Glutamatergic neuron (in vitro differentiated cells): ENCODE measurements around the gene IL32. TPM values are rescaled to one million over a fixed set of nuclear protein-coding genes. Genes with fewer than 3 reads are reported as not detected.
A peak's percentile ranks its signal among the peaks of the same experiment; 100 is the strongest.

Source experiments
- DNase-seq: peaks from one replicate; pipeline ENCODE4 v3.0.0; 2022
- H3K27ac Mint-ChIP-seq: one replicate; pipeline ENCODE4 v1.8.0; 2020; ENCODE audit warnings: mild to moderate bottlenecking, mixed read lengths, inconsistent platforms; ENCODE audit not compliant: unreplicated experiment
- H3K27me3 Mint-ChIP-seq: one replicate; pipeline ENCODE4 v1.8.0; 2020; ENCODE audit warnings: mild to moderate bottlenecking, moderate library complexity, mixed read lengths, inconsistent platforms; ENCODE audit not compliant: unreplicated experiment
- H3K36me3 Mint-ChIP-seq: one replicate; pipeline ENCODE4 v1.8.0; 2020; ENCODE audit warnings: mild to moderate bottlenecking, mixed read lengths, inconsistent platforms; ENCODE audit not compliant: unreplicated experiment
- H3K4me1 Mint-ChIP-seq: one replicate; pipeline ENCODE4 v1.8.0; 2020; ENCODE audit warnings: mild to moderate bottlenecking, low read depth, mixed read lengths, inconsistent platforms; ENCODE audit not compliant: unreplicated experiment
- H3K4me3 Mint-ChIP-seq: one replicate; pipeline ENCODE4 v1.8.0; 2020; ENCODE audit warnings: mild to moderate bottlenecking, mixed read lengths, inconsistent platforms; ENCODE audit not compliant: unreplicated experiment
- H3K9me3 Mint-ChIP-seq: one replicate; pipeline ENCODE4 v1.8.0; 2020; ENCODE audit warnings: mild to moderate bottlenecking, moderate library complexity, mixed read lengths, inconsistent platforms; ENCODE audit not compliant: unreplicated experiment
- total RNA-seq: library from RNA; stranded (reverse); fragmentation: NEBNext Ultra II Directional; extraction: Animal tissue kit (Norgen Biotek cat#: 25700); gene quantifications from one replicate; pipeline ENCODE4 v1.2.1, GENCODE V29; 2021; ENCODE audit not compliant: unreplicated experiment
- TF ChIP-seq, protein P1 (sequence below): fragments of 200-600 bp; sonication (generic); IDR thresholded peaks from one replicate; pipeline ENCODE4 v1.5.0; 2021; ENCODE audit not compliant: partially characterized antibody, unreplicated experiment

IL32 gene
- total RNA-seq, 1 donor from 2014 or later = 1.3 TPM

DNA sequence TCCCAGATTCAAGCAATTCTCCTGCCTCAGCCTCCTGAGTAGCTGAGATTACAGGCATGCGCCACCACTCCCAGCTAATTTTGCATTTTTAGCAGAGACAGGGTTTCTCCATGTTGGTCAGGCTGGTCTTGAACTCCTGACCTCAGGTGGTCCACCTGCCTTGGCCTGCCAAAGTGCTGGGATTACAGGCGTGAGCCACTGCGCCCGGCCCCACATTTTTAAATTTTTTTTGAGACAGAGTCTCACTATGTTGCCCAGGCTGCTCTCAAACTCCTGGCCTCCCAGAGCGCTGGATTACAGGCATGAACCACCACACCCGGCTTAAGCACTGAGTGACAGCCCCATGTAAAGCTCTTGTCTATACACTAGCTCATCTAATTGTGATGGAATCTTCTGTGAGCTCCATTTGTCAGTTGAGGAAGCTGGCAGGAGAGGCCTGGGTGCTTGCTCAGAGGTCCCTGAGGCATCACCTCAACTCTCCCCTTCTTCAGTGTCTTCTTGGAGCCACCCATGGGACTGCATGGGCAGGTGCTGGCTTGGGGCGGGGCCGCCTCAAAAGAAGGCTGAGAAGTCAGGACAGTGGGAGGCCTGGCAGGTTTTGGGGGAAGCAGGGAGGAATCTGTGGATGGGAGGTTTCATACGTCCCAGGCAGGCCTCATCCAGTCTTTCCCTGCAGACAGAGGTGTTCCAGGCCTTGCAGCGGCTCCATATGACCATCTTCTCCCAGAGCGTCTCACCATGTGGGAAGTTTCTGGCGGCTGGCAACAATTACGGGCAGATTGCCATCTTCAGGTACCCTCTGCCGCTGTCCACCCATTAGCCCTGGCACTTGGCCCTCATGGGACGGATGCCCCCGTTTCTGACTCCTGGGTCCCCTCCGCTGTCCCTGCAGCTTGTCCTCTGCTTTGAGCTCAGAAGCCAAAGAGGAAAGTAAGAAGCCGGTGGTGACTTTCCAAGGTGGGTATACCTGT, 40.1 kb upstream of the IL32 start:
- no peak for DNase-seq
- Mint-ChIP-seq H3K36me3 (no peaks in the 10 kb centered on the region), H3K9me3 (peaks cover 2% of the 10 kb centered on the region), H3K4me3 (no peak overlapping the region), H3K4me1 (peaks cover 20% of the 10 kb centered on the region), H3K27ac (no peak overlapping the region), H3K27me3 (peaks cover 17% of the 10 kb centered on the region)
- TF ChIP-seq, protein P1, sequence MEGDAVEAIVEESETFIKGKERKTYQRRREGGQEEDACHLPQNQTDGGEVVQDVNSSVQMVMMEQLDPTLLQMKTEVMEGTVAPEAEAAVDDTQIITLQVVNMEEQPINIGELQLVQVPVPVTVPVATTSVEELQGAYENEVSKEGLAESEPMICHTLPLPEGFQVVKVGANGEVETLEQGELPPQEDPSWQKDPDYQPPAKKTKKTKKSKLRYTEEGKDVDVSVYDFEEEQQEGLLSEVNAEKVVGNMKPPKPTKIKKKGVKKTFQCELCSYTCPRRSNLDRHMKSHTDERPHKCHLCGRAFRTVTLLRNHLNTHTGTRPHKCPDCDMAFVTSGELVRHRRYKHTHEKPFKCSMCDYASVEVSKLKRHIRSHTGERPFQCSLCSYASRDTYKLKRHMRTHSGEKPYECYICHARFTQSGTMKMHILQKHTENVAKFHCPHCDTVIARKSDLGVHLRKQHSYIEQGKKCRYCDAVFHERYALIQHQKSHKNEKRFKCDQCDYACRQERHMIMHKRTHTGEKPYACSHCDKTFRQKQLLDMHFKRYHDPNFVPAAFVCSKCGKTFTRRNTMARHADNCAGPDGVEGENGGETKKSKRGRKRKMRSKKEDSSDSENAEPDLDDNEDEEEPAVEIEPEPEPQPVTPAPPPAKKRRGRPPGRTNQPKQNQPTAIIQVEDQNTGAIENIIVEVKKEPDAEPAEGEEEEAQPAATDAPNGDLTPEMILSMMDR = no peak

GRCh38 chr16:3026003-3026378, 39.4 kb upstream of the IL32 start:
- peaks cover 18% of the 10 kb centered on the region for H3K27me3 Mint-ChIP-seq
- H3K27ac Mint-ChIP-seq = no peak overlapping the region
- peaks cover 2% of the 10 kb centered on the region for H3K9me3 Mint-ChIP-seq
- H3K36me3 Mint-ChIP-seq = no peaks in the 10 kb centered on the region
- TF ChIP-seq, protein P1 = no peak
- DNase-seq = no peak
- H3K4me3 Mint-ChIP-seq = no peak overlapping the region
- H3K4me1 Mint-ChIP-seq = peaks cover 20% of the 10 kb centered on the region

DNA sequence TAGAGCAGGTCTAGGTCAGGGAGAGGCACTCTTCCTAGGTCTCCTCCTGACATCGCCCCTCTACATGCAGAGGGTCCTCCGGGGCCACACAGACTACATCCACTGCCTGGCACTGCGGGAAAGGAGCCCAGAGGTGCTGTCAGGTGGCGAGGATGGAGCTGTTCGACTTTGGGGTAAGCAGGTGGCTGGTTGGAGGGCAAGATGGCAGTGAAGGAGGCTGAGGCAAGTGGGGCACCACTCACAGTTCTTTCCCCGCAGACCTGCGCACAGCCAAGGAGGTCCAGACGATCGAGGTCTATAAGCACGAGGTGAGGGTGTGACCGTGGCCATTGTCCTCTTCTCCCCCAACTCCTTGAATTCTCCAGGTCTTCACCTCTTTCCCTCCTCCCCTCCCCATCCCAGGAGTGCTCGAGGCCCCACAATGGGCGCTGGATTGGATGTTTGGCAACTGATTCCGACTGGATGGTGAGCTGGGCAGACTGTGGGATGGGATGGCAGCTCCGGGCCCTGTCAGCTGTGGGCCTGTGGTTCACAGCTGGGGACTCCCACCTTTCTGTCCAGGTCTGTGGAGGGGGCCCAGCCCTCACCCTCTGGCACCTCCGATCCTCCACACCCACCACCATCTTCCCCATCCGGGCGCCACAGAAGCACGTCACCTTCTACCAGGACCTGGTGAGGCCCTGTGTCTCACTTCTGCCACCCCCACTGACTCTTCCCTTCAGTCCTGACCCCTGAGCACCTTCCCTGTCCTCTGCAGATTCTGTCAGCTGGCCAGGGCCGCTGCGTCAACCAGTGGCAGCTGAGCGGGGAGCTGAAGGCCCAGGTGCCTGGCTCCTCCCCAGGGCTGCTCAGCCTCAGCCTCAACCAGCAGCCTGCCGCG, 38.6 kb upstream of the IL32 start:
- Mint-ChIP-seq H3K9me3 (peaks cover 2% of the 10 kb centered on the region), H3K36me3 (no peaks in the 10 kb centered on the region), H3K4me1 (peaks cover 15% of the 10 kb centered on the region), H3K27ac (peak overlapping the region; percentile 52), H3K4me3 (peak overlapping the region; percentile 30), H3K27me3 (peaks cover 16% of the 10 kb centered on the region)
- TF ChIP-seq, protein P1 = no peak
- peak; percentile 59 for DNase-seq

GRCh38 chr16:3027489-3027795, 38.0 kb upstream of the IL32 start:
- Mint-ChIP-seq H3K27me3 (peaks cover 16% of the 10 kb centered on the region), H3K27ac (peak overlapping the region; percentile 64), H3K4me3 (peak overlapping the region; percentile 42), H3K36me3 (no peaks in the 10 kb centered on the region), H3K9me3 (peaks cover 2% of the 10 kb centered on the region), H3K4me1 (peaks cover 13% of the 10 kb centered on the region)
- DNase-seq = no peak
- TF ChIP-seq, protein P1 = no peak
